HepG2 (cell line): Measurements from ENCODE around the gene VEZF1. TPM values are rescaled to one million over a fixed set of nuclear protein-coding genes. Genes with fewer than 3 reads are reported as not detected.

Experiments
- ADNP ChIP-seq: sonication (generic); formaldehyde crosslinking; IDR thresholded peaks from 2 replicates; pipeline ENCODE4 v1.4.0; 2020; ENCODE audit warnings: missing genetic modification reagents
- BRCA1 ChIP-seq: sonication (generic); formaldehyde crosslinking; IDR thresholded peaks from 2 replicates; pipeline ENCODE4 v1.4.0; 2020; ENCODE audit warnings: missing genetic modification reagents
- CCAR2 ChIP-seq: fragments of 200-400 bp; formaldehyde crosslinking; optimal IDR thresholded peaks from 2 replicates; pipeline ENCODE3; 2018; ENCODE audit warnings: low read depth, mild to moderate bottlenecking, low read length, moderate library complexity
- DR1 ChIP-seq: sonication (generic); formaldehyde crosslinking; IDR thresholded peaks from 2 replicates; pipeline ENCODE4 v1.8.0; 2021; ENCODE audit warnings: mild to moderate bottlenecking, missing genetic modification reagents, inconsistent platforms
- HNF4G ChIP-seq, 2 experiments: sonication (generic) in 1 of 2; formaldehyde crosslinking in 1 of 2; IDR thresholded peaks; 2 replicates each; pipeline versions ENCODE4 v1.4.0 to v1.6.1; 2011 to 2020; ENCODE audit warnings: borderline replicate concordance in 2 of 2, low read depth in 2 of 2, mild to moderate bottlenecking in 2 of 2, low read length in 1 of 2, missing genetic modification reagents in 1 of 2, moderate library complexity in 1 of 2
- HOXA3 ChIP-seq: sonication (generic); formaldehyde crosslinking; IDR thresholded peaks from 2 replicates; pipeline ENCODE4 v1.5.0; 2020; ENCODE audit warnings: missing genetic modification reagents
- IKZF4 ChIP-seq: sonication (generic); formaldehyde crosslinking; IDR thresholded peaks from 2 replicates; pipeline ENCODE4 v1.5.1; 2020; ENCODE audit warnings: borderline replicate concordance, mild to moderate bottlenecking, low read depth, missing genetic modification reagents; ENCODE audit errors: not compliant biosample characterization
- KLF16 ChIP-seq, 2 experiments: sonication (generic) in 1 of 2; formaldehyde crosslinking in 1 of 2; IDR thresholded peaks; 2 replicates each; pipeline versions ENCODE4 v1.6.1 to v1.8.0; 2016 to 2023; ENCODE audit warnings: missing genetic modification reagents in 2 of 2, missing compliant biosample characterization in 1 of 2
- NFIB ChIP-seq: sonication (generic); formaldehyde crosslinking; IDR thresholded peaks from 2 replicates; pipeline ENCODE4 v1.9.0; 2021; ENCODE audit warnings: missing genetic modification reagents, mild to moderate bottlenecking, borderline replicate concordance
- ONECUT2 ChIP-seq: sonication (generic); formaldehyde crosslinking; IDR thresholded peaks from 2 replicates; pipeline ENCODE4 v1.4.0; 2020; ENCODE audit warnings: missing genetic modification reagents
- PLRG1 ChIP-seq: fragments of 450-650 bp; conservative IDR thresholded peaks from 2 replicates; pipeline ENCODE4 v1.6.1; 2016
- SOX13 ChIP-seq, 3 experiments: fragments of 450-650 bp in 1 of 3; sonication (generic) in 1 of 3; formaldehyde crosslinking in 1 of 3; IDR thresholded peaks in 2 of 3; conservative IDR thresholded peaks in 1 of 3; 2 replicates each; pipeline versions ENCODE4 v1.5.0 to v1.6.1; 2016 to 2020; ENCODE audit warnings: antibody characterized with exemption in 1 of 3, mild to moderate bottlenecking in 1 of 3, missing compliant biosample characterization in 1 of 3, missing genetic modification reagents in 1 of 3, moderate library complexity in 1 of 3
- SP4 ChIP-seq: sonication (generic); formaldehyde crosslinking; IDR thresholded peaks from 2 replicates; pipeline ENCODE4 v1.8.1; 2023; ENCODE audit warnings: mild to moderate bottlenecking, missing genetic modification reagents
- TEAD2 ChIP-seq: sonication (generic); formaldehyde crosslinking; IDR thresholded peaks from 2 replicates; pipeline ENCODE4 v1.9.0; 2021; ENCODE audit warnings: missing genetic modification reagents
- YEATS4 ChIP-seq: sonication (generic); formaldehyde crosslinking; IDR thresholded peaks from 2 replicates; pipeline ENCODE4 v1.4.0; 2020; ENCODE audit warnings: missing genetic modification reagents, borderline replicate concordance
- ZNF496 ChIP-seq: sonication (generic); formaldehyde crosslinking; IDR thresholded peaks from 2 replicates; pipeline ENCODE4 v1.8.1; 2023; ENCODE audit warnings: mild to moderate bottlenecking, moderate library complexity, missing genetic modification reagents; ENCODE audit not compliant: insufficient replicate concordance
- ZNF552 ChIP-seq: sonication (generic); formaldehyde crosslinking; IDR thresholded peaks from 2 replicates; pipeline ENCODE4 v1.9.0; 2022; ENCODE audit warnings: missing genetic modification reagents, mild to moderate bottlenecking, borderline replicate concordance
- ZNF605 ChIP-seq: sonication (generic); formaldehyde crosslinking; IDR thresholded peaks from 2 replicates; pipeline ENCODE4 v1.8.0; 2022; ENCODE audit warnings: mild to moderate bottlenecking, missing genetic modification reagents
- ZNF652 ChIP-seq: IDR thresholded peaks from 2 replicates; pipeline ENCODE4 v1.6.1; 2016; ENCODE audit warnings: low read depth, borderline replicate concordance
- polyA plus RNA-seq, 8 experiments: library from polyadenylated mRNA; depleted of rRNA in 3 of 8; stranded (reverse) in 7 of 8; unstranded in 1 of 8; fragments of >200 nt; fragmentation: Illumina TruSeq in 4 of 8; extraction: Trizol in 4 of 8; gene quantifications; 2 replicates each; pipeline versions ENCODE4 v1.2.1 to v1.2.3, GENCODE V29; 2011 to 2016; ENCODE audit warnings: low read depth in 4 of 8, missing spikeins in 1 of 8, mixed read lengths in 1 of 8; ENCODE audit not compliant: insufficient read depth in 1 of 8
- total RNA-seq, 5 experiments: library from RNA; depleted of rRNA; stranded (reverse); fragments of >200 nt; fragmentation: Illumina TruSeq; extraction: Trizol; gene quantifications; 2 replicates each; pipeline ENCODE4 v1.2.3, GENCODE V29; 2016; ENCODE audit warnings: low read depth in 1 of 5
- TF ChIP-seq, protein P1 (sequence below): sonication (generic); formaldehyde crosslinking; IDR thresholded peaks from 2 replicates; pipeline ENCODE4 v1.4.0; 2020; ENCODE audit warnings: mild to moderate bottlenecking, missing genetic modification reagents, borderline replicate concordance
- TF ChIP-seq, protein P2 (sequence below): sonication (generic); formaldehyde crosslinking; IDR thresholded peaks from 2 replicates; pipeline ENCODE4 v1.8.1; 2023; ENCODE audit warnings: mild to moderate bottlenecking, missing genetic modification reagents, borderline replicate concordance

VEZF1 gene
- total and polyA plus RNA-seq, 2 of the 13 experiments (the other 11 are each of a cell fraction or from before 2014, with no cell fraction given): 45.9 to 49.7 TPM

DNA sequence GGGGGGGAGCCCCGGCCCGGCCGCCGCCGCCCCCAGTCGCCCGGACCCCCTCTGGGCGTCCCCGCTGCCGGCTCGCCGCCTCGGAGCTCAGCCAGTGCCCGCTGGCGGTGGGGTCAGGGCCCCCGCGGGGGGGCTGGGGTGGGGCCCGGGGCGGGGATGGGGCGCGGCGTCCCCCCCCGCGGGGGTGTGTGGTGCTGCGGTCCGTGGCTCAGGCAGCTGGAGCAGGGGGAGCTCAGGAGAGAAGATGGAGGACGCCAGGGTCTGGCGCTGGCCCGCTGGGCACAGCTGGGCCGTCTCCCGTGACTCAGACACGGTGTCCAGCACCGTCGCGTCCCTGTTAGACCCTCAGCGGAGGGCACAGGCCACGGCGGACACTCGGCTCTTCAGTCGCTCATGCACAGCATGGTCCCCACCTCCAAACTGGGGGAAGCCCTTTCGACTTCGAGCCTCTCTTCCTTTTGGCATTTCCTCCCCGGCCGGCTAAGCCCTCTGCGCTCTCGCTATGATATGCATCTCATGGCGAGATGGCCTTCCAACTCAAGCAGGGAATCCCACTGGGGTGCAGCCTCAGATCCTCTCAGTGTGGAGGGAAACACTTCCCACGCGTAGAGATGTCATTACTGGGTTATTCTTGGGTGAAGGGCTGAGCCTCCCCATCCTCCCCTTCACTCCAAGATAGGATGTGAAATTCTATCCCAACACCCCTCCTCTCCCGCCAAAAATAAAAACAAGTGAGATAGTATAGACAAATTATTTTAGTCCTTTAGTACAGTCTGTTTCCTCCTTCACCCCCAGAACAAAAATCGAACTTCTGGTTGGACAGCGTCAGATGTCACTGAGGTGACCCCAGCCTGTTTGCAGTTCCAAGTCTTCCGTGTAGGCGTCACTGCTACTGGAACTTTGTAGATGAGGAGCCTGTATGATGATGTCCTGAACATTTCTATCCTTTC is 522 bp upstream of the VEZF1 start (continued):
- TF ChIP-seq, protein P1, sequence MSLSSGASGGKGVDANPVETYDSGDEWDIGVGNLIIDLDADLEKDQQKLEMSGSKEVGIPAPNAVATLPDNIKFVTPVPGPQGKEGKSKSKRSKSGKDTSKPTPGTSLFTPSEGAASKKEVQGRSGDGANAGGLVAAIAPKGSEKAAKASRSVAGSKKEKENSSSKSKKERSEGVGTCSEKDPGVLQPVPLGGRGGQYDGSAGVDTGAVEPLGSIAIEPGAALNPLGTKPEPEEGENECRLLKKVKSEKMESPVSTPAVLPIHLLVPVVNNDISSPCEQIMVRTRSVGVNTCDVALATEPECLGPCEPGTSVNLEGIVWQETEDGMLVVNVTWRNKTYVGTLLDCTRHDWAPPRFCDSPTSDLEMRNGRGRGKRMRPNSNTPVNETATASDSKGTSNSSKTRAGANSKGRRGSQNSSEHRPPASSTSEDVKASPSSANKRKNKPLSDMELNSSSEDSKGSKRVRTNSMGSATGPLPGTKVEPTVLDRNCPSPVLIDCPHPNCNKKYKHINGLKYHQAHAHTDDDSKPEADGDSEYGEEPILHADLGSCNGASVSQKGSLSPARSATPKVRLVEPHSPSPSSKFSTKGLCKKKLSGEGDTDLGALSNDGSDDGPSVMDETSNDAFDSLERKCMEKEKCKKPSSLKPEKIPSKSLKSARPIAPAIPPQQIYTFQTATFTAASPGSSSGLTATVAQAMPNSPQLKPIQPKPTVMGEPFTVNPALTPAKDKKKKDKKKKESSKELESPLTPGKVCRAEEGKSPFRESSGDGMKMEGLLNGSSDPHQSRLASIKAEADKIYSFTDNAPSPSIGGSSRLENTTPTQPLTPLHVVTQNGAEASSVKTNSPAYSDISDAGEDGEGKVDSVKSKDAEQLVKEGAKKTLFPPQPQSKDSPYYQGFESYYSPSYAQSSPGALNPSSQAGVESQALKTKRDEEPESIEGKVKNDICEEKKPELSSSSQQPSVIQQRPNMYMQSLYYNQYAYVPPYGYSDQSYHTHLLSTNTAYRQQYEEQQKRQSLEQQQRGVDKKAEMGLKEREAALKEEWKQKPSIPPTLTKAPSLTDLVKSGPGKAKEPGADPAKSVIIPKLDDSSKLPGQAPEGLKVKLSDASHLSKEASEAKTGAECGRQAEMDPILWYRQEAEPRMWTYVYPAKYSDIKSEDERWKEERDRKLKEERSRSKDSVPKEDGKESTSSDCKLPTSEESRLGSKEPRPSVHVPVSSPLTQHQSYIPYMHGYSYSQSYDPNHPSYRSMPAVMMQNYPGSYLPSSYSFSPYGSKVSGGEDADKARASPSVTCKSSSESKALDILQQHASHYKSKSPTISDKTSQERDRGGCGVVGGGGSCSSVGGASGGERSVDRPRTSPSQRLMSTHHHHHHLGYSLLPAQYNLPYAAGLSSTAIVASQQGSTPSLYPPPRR (CRISPR knock-in tag): peak; percentile 84
- TF ChIP-seq SP4 (CRISPR knock-in tag) (no peak), PLRG1 (no peak), IKZF4 (no peak), YEATS4 (no peak), SOX13 (IDR thresholded peaks at IDR 0.05) (peak; percentile 39; the same call in 1 of the 2 replicates), SOX13 (CRISPR knock-in tag; conservative IDR thresholded peaks at IDR 0.05 in 1 of 2, IDR thresholded peaks at IDR 0.05 in 1 of 2) (peak; percentile 21 to 57; a peak in 2 of 4 replicates), ZNF652 (no peak), CCAR2 (no peak), ADNP (no peak), ZNF552 (0 out of 2 replicates have a peak, but pooled peaks have one; percentile 55), KLF16 (CRISPR knock-in tag; IDR thresholded peaks at IDR 0.05) (no peak), TEAD2 (no peak), ZNF605 (CRISPR knock-in tag) (no peak), ZNF496 (no peak), NFIB (no peak), BRCA1 (CRISPR knock-in tag) (no peak), DR1 (CRISPR knock-in tag) (no peak), HOXA3 (CRISPR knock-in tag) (peak; percentile 51), ONECUT2 (CRISPR knock-in tag) (no peak), HNF4G (IDR thresholded peaks at IDR 0.05; ENCODE audit: borderline replicate concordance, low read depth, low read length) (peak; percentile 26; the same call in 1 of the 2 replicates), HNF4G (CRISPR knock-in tag; IDR thresholded peaks at IDR 0.05; ENCODE audit: borderline replicate concordance, low read depth) (peak; percentile 25; the same call in 1 of the 2 replicates)
- TF ChIP-seq, protein P2, sequence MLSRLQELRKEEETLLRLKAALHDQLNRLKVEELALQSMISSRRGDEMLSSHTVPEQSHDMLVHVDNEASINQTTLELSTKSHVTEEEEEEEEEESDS (CRISPR knock-in tag): peak; percentile 67; the same call in 1 of the 2 replicates
